Transverse colon (tissue), 4 donors: ENCODE measurements around the gene CTAGE9. TPM values are rescaled to one million over a fixed set of nuclear protein-coding genes. Genes with fewer than 3 reads are reported as not detected.

Experiments used
- DNase-seq: peaks from one replicate; pipeline ENCODE4 v3.0.0-alpha.2; 2019
- H3K27ac ChIP-seq, 4 donors: fragments of 200-600 bp; sonication (generic); 2 replicates each; pipeline ENCODE4 v1.5.1; 2016 to 2018; ENCODE audit warnings: inconsistent platforms in 4 of 4
- H3K27me3 ChIP-seq: fragments of 200-600 bp; sonication (generic); 2 replicates; pipeline ENCODE4 v1.5.1; 2017; ENCODE audit warnings: inconsistent platforms
- H3K36me3 ChIP-seq, 4 donors: fragments of 200-600 bp; sonication (generic); 2 replicates each; pipeline ENCODE4 v1.5.1; 2017 to 2019; ENCODE audit warnings: inconsistent platforms in 4 of 4
- H3K4me1 ChIP-seq, 4 donors: fragments of 200-600 bp; sonication (generic); 2 replicates each; pipeline ENCODE4 v1.5.1; 2017 to 2020; ENCODE audit warnings: inconsistent platforms in 4 of 4
- H3K4me3 ChIP-seq, 4 donors: fragments of 200-600 bp; sonication (generic); 1 replicate in 1 of 4; 2 replicates in 3 of 4; pipeline versions ENCODE4 v1.5.1 to v1.6.1; 2017 to 2019; ENCODE audit warnings: inconsistent platforms in 4 of 4
- H3K9me3 ChIP-seq, 2 donors: fragments of 200-600 bp; sonication (generic); 2 replicates each; pipeline ENCODE4 v1.5.1; 2017 to 2019; ENCODE audit warnings: inconsistent platforms in 2 of 2
- EP300 ChIP-seq: sonication (generic); formaldehyde crosslinking; IDR thresholded peaks from one replicate; pipeline ENCODE4 v1.6.1; 2017; ENCODE audit warnings: antibody characterized with exemption, low read depth
- POLR2A ChIP-seq: fragments of 450-650 bp; IDR thresholded peaks from one replicate; pipeline ENCODE4 v1.6.1; 2016; ENCODE audit warnings: antibody characterized with exemption, mild to moderate bottlenecking, moderate library complexity
- POLR2AphosphoS5 ChIP-seq, 3 donors: sonication (generic); formaldehyde crosslinking; IDR thresholded peaks; one replicate each; pipeline ENCODE4 v1.6.1; 2016; ENCODE audit warnings: antibody characterized with exemption in 3 of 3
- WGBS, 2 donors: methylation state at CpG; one replicate each; pipeline ENCODE4 v1.1.5; 2018; ENCODE audit warnings: low coverage in 1 of 2; 5-methylcytosine and 5-hydroxymethylcytosine counted together
- in situ Hi-C, 4 donors: fragments of 200-750 bp; cut with MboI; loops; one replicate each; pipeline versions ENCODE4 v1.15.0 to v1.15.1; 2017; ENCODE audit warnings: low sequenced_read_pairs in 3 of 4, low pct_ligation_motif_present in 1 of 4, low pct_unique_long_range_greater_than_20kb in 1 of 4
- intact Hi-C: fragments of 100-400 bp; cut with DNase I; formaldehyde crosslinking; loops from one replicate; pipeline ENCODE4 v1.15.1; 2023; ENCODE audit warnings: low total_unique reads
- total RNA-seq, 4 donors: library from RNA; depleted of rRNA; stranded (reverse); fragments of >200 nt; gene quantifications; one replicate each; pipeline ENCODE4 v1.1.0, GENCODE V29; 2016
- TF ChIP-seq, protein P1 (sequence below), 5 experiments: fragments of 200-600 bp in 3 of 5; fragments of 450-650 bp in 2 of 5; sonication (generic) in 3 of 5; IDR thresholded peaks; 1 replicate in 2 of 5; 2 replicates in 3 of 5; pipeline ENCODE4 v1.5.1; 2016 to 2017; ENCODE audit warnings: antibody characterized with exemption in 5 of 5, inconsistent platforms in 3 of 5, mild to moderate bottlenecking in 2 of 5, moderate library complexity in 1 of 5

The CTAGE9 gene
- total RNA-seq, 4 donors from 2014 or later = not detected

DNA sequence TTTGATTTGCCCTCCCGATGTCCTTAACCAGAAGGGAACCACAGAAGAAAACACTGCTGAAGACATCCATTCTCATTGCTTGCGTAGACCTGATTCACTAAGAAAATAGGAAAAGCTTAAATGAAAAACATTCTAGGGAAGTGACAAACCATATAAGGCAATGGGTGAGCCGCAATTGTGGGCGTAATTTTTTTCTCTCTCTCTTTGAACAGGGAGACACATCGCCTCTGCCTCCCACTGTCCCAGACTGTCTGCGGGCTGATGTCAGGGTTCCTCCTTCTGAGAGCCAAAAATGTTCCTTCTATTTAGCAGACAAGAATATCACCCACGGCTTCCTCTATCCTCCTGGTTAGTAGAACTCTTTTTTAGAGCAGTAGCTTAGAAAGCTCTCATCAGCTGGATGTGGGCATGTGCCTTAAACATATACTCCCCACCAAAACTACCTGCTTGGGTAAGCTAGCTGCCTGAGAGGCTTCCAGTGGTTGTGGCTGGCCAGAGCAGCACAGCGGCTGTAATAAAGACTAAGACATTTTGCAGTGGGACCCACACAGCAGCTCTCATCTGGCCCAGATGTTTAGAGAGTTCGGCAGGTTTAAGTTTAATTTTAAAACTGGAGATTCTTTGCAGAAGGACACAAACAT, 22.7 kb upstream of the CTAGE9 start:
- WGBS, 2 donors = 85 to 88% methylated on average over 8 to 9 of the region's 9 CpGs

DNA sequence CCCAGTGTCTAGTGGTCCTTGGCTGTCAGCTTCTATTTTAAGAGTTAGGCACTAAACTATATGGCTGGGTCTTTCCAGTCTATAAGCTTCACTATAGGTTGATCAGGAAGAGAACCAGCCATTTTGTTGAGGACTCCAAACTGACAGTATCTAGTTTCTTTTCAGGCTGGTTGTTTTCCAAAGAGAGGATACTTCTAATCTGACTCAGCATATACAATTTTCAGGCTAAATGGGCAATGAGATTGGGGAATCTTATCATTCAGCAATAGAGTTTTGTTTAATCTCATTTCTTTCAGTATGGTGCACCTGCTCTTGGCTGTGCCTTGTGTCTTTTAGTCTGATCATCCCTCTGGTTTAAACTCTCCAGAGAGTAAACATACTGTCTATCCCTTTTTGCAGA, 20.4 kb upstream of the CTAGE9 start:
- intact Hi-C loops = no loop called here
- H3K4me1 ChIP-seq = no peaks in the 10 kb centered on the region

More for the DNA sequence above, 22.7 kb upstream of the CTAGE9 start:
- in situ Hi-C loops = no loop called here
- no peaks in the 10 kb centered on the region for H3K9me3 ChIP-seq
- H3K27me3 ChIP-seq = no peaks in the 10 kb centered on the region
- H3K36me3 ChIP-seq = no peaks in the 10 kb centered on the region
- no peak overlapping the region for H3K27ac ChIP-seq
- TF ChIP-seq, protein P1, sequence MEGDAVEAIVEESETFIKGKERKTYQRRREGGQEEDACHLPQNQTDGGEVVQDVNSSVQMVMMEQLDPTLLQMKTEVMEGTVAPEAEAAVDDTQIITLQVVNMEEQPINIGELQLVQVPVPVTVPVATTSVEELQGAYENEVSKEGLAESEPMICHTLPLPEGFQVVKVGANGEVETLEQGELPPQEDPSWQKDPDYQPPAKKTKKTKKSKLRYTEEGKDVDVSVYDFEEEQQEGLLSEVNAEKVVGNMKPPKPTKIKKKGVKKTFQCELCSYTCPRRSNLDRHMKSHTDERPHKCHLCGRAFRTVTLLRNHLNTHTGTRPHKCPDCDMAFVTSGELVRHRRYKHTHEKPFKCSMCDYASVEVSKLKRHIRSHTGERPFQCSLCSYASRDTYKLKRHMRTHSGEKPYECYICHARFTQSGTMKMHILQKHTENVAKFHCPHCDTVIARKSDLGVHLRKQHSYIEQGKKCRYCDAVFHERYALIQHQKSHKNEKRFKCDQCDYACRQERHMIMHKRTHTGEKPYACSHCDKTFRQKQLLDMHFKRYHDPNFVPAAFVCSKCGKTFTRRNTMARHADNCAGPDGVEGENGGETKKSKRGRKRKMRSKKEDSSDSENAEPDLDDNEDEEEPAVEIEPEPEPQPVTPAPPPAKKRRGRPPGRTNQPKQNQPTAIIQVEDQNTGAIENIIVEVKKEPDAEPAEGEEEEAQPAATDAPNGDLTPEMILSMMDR (IDR thresholded peaks at IDR 0.05) = no peak
- TF ChIP-seq POLR2A (no peak), EP300 (no peak), POLR2AphosphoS5 (IDR thresholded peaks at IDR 0.05) (no peak)
- no peaks in the 10 kb centered on the region for H3K4me1 ChIP-seq
- intact Hi-C loops = no loop called here
- H3K4me3 ChIP-seq = no peak overlapping the region
- DNase-seq = no peak

DNA sequence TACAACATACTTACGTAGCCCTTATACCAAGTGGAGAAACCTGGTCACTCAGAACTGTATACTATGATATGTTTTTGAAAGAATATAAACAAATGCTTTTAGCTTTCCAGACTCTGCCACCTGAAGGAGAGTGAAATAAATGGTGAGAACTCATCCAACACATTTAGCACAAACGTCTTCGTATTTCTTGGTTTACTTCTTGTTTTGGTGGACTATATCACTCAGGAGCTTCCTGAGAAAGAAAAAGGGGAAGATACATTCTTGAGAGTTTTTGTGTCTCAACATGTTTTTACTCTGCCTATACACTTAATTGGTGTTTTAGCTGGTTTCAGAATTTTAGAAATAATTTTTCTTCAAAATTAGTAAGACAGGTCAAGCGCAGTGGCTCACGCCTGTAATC, 19.4 kb upstream of the CTAGE9 start:
- intact Hi-C loops = no loop called here
- 81 to 82% methylated on average over 5 of the region's 5 CpGs for WGBS, 2 donors
- Histone ChIP-seq H3K27me3 (no peaks in the 10 kb centered on the region), H3K4me1 (no peaks in the 10 kb centered on the region), H3K4me3 (no peak overlapping the region), H3K9me3 (no peaks in the 10 kb centered on the region), H3K36me3 (no peaks in the 10 kb centered on the region), H3K27ac (no peak overlapping the region)
- DNase-seq = no peak
- TF ChIP-seq POLR2AphosphoS5 (IDR thresholded peaks at IDR 0.05) (no peak), POLR2A (no peak), EP300 (no peak)
- TF ChIP-seq, protein P1 (IDR thresholded peaks at IDR 0.05) = no peak
- in situ Hi-C loops = no loop called here

More for the DNA sequence above, 20.4 kb upstream of the CTAGE9 start:
- TF ChIP-seq, protein P1 (IDR thresholded peaks at IDR 0.05) = no peak
- no peak for TF ChIP-seq POLR2A
- in situ Hi-C loops = no loop called here
- DNase-seq = no peak
- H3K27me3 ChIP-seq = no peaks in the 10 kb centered on the region
- H3K36me3 ChIP-seq = no peaks in the 10 kb centered on the region
- no peak overlapping the region for H3K4me3 ChIP-seq
- H3K27ac ChIP-seq = no peak overlapping the region
- no peaks in the 10 kb centered on the region for H3K9me3 ChIP-seq

DNA sequence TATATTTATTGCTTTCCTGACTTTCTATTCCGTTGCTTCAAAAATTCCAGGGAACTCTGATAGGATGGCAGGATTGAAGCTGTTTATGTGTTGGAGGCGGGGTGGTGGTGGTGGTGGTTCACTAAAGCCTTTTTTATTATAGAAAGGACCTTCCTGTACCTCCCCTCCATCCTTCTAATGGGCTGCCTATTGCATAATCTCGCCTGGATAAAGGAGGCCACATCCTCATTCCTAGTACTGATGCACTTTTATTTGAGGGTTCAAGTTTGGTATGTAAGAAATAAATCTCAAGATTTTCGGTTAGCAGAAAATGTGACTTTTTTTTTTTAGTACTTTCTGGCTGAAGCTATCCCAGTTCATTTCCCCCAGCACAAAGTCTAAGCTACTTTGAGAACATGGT, 18.7 kb upstream of the CTAGE9 start:
- Histone ChIP-seq H3K27ac (no peak overlapping the region), H3K27me3 (no peaks in the 10 kb centered on the region), H3K4me1 (no peaks in the 10 kb centered on the region), H3K4me3 (no peak overlapping the region), H3K9me3 (no peaks in the 10 kb centered on the region), H3K36me3 (no peaks in the 10 kb centered on the region)
- in situ Hi-C loops = no loop called here
- 71 to 79% methylated on average over 4 of the region's 4 CpGs for WGBS, 2 donors
- intact Hi-C loops = no loop called here
- TF ChIP-seq, protein P1 (IDR thresholded peaks at IDR 0.05) = no peak
- TF ChIP-seq POLR2AphosphoS5 (IDR thresholded peaks at IDR 0.05) (no peak), POLR2A (no peak), EP300 (no peak)
- DNase-seq = no peak
